Nephron (organoid): Measurements from ENCODE around the gene PTPN21.

Experiments
- H3K27ac Mint-ChIP-seq, 3 experiments: 2 replicates each; pipeline ENCODE4 v1.8.0; 2020; ENCODE audit warnings: mixed read lengths in 3 of 3, mild to moderate bottlenecking in 2 of 3, moderate library complexity in 1 of 3
- H3K27me3 Mint-ChIP-seq: 2 replicates; pipeline ENCODE4 v1.8.0; 2021; ENCODE audit warnings: low read depth, mild to moderate bottlenecking, moderate library complexity, mixed read lengths
- H3K36me3 Mint-ChIP-seq: 2 replicates; pipeline ENCODE4 v1.8.0; 2020; ENCODE audit warnings: low read depth, mixed read lengths
- H3K4me1 Mint-ChIP-seq: 2 replicates; pipeline ENCODE4 v1.8.0; 2020; ENCODE audit warnings: mixed read lengths
- H3K4me3 Mint-ChIP-seq, 3 experiments: 2 replicates each; pipeline ENCODE4 v1.8.0; 2020; ENCODE audit warnings: mild to moderate bottlenecking in 3 of 3, mixed read lengths in 3 of 3, moderate library complexity in 2 of 3
- H3K9me3 Mint-ChIP-seq: 2 replicates; pipeline ENCODE4 v1.8.0; 2020; ENCODE audit warnings: mixed read lengths
- TF ChIP-seq, protein P1 (sequence below), 3 experiments: fragments of 200-600 bp; sonication (generic); IDR thresholded peaks; one replicate each; pipeline ENCODE4 v1.5.0; 2021; ENCODE audit warnings: antibody characterized with exemption in 3 of 3; ENCODE audit not compliant: unreplicated experiment in 3 of 3

The PTPN21 gene

DNA sequence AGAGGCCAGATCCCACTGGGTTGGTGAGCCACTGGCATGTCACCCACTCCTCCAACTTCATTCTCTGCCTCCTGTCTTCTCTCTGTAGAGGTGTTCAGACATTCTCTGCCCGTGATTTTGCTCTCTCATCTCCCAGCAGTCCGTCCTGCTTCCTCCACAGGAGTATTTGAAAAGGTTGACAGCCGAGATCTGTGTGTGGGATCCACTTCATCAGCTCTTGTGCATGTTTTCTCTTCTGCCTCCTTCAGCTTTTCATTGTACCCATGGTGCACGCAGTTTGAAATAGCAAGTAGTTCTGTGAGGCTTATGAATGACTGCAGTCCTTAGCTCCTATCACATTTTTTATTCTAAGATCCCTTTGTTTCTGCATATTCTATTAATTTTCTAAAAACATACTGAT lies 42.8 kb upstream of the PTPN21 start:
- Mint-ChIP-seq H3K27me3 (no peaks in the 10 kb centered on the region), H3K27ac (peak overlapping the region in 1 of 3 experiments; percentile 18), H3K4me3 (no peak overlapping the region), H3K36me3 (peaks cover 84% of the 10 kb centered on the region), H3K4me1 (no peaks in the 10 kb centered on the region), H3K9me3 (no peaks in the 10 kb centered on the region)
- TF ChIP-seq, protein P1, sequence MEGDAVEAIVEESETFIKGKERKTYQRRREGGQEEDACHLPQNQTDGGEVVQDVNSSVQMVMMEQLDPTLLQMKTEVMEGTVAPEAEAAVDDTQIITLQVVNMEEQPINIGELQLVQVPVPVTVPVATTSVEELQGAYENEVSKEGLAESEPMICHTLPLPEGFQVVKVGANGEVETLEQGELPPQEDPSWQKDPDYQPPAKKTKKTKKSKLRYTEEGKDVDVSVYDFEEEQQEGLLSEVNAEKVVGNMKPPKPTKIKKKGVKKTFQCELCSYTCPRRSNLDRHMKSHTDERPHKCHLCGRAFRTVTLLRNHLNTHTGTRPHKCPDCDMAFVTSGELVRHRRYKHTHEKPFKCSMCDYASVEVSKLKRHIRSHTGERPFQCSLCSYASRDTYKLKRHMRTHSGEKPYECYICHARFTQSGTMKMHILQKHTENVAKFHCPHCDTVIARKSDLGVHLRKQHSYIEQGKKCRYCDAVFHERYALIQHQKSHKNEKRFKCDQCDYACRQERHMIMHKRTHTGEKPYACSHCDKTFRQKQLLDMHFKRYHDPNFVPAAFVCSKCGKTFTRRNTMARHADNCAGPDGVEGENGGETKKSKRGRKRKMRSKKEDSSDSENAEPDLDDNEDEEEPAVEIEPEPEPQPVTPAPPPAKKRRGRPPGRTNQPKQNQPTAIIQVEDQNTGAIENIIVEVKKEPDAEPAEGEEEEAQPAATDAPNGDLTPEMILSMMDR (IDR thresholded peaks at IDR 0.05; ENCODE audit: unreplicated experiment in 3 of 3): no peak

DNA sequence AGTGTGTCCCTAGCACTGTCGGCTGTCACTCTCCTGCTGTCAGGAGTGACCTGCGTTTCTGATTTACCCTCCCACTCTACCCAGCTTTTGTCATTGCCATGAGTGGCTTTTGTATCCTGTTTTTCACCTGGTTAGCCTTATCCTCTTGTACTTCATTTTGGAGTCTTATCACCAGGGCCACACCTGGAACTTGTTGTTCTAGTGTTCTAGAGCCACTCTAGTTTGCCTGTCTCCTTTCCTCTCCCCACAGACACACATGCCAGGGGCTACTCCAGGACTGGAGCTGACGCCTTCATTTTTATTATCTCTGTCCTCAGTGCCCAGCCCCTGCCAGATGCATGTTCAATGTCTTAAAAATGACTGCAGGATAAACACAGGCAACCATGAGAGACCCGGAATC lies 42.2 kb upstream of the PTPN21 start:
- H3K4me3 Mint-ChIP-seq: no peak overlapping the region

DNA sequence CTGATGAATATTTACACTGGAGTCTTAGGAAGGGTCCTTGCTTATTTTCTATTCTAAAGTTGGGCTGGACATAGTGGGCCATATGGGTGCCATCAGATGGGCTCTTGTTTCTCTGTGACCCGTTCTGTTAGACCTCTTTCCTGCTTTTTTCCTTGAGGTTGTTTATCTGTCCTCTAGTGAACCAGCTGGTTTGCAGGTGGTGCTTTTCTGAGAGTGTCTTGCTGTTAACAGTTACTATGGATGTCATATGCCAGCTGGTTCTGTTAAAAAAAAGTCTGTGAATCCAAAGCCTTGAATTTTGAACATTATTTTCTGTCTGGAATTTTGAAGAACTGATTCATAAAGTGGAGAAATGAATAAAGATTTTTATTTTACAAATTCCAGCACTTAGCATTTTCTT lies 37.2 kb upstream of the PTPN21 start:
- Mint-ChIP-seq H3K4me3 (no peak overlapping the region), H3K27ac (peak overlapping the region in 2 of 3 experiments; percentile 40 to 74), H3K9me3 (no peaks in the 10 kb centered on the region), H3K27me3 (no peaks in the 10 kb centered on the region), H3K36me3 (peaks cover 83% of the 10 kb centered on the region), H3K4me1 (no peaks in the 10 kb centered on the region)
- TF ChIP-seq, protein P1 (IDR thresholded peaks at IDR 0.05; ENCODE audit: unreplicated experiment in 3 of 3): no peak

More for the DNA sequence above, 42.2 kb upstream of the PTPN21 start:
- Mint-ChIP-seq H3K4me1 (no peaks in the 10 kb centered on the region), H3K9me3 (no peaks in the 10 kb centered on the region), H3K27ac (no peak overlapping the region), H3K36me3 (peaks cover 82% of the 10 kb centered on the region), H3K27me3 (no peaks in the 10 kb centered on the region)
- TF ChIP-seq, protein P1 (IDR thresholded peaks at IDR 0.05; ENCODE audit: unreplicated experiment in 3 of 3): no peak

DNA sequence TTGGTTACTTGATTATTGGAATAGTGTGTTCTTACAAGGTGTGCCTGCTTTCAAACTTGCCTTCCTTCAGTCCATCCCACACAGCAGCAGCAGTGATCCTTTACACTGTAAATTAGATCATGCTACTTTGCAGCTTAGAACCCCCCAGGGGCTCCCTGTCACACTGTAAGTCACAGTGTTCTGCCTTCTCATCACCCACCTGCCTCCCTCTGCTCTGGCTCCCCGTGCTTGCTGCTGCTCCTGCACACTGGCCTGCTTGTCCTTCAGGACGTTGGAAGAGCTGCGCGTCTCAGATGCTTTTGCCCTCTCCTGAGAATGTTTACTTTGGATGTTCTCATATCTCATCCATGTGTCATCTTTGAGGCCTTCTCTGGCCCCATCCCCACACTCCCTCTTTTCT lies 35.4 kb upstream of the PTPN21 start:
- Mint-ChIP-seq H3K27me3 (no peaks in the 10 kb centered on the region), H3K4me3 (no peak overlapping the region), H3K36me3 (peaks cover 87% of the 10 kb centered on the region), H3K4me1 (no peaks in the 10 kb centered on the region), H3K27ac (peak overlapping the region in 2 of 3 experiments; percentile 9 to 13), H3K9me3 (peaks cover 3% of the 10 kb centered on the region)
- TF ChIP-seq, protein P1 (IDR thresholded peaks at IDR 0.05; ENCODE audit: unreplicated experiment in 3 of 3): no peak

DNA sequence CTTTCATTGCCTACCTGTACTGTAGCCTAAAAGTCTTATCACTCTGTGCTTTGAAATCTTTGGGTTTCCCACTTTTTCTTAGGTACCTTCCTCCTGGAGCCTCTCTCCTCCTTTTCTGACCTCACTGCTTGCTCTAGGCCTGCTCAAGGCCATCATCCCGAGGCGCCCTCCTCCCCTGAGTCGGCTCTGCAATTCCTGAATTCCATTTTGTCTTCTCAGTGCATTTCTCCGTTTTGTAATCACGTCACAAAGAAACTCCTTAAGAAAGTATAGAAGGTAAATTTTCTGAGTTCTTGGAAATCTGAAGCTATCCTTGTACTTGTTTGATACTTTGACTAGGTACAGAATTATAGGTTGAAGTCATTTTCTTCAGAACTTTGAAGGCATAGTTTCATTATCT lies 33.3 kb upstream of the PTPN21 start:
- TF ChIP-seq, protein P1 (IDR thresholded peaks at IDR 0.05; ENCODE audit: unreplicated experiment in 3 of 3): no peak
- Mint-ChIP-seq H3K4me1 (no peaks in the 10 kb centered on the region), H3K36me3 (peaks cover 85% of the 10 kb centered on the region), H3K9me3 (peaks cover 3% of the 10 kb centered on the region), H3K4me3 (no peak overlapping the region), H3K27ac (no peak overlapping the region), H3K27me3 (no peaks in the 10 kb centered on the region)

DNA sequence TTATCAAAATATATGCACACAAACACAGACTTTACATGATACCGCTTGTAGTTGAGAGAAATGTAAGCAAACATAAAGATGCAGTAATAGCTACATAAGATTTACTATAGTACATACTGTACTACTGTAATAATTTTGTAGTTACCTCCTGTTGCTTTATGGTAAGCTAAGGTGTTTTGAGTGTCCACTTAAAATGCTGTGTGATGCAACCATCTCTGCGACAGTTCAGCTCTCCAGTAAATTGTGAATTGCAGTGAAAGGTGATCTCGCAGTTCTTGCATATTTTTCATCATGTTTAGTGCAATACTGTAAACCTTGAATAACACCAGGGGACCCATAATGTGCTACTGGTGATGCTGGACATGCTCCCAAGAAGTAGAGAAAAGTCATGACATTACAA lies 29.6 kb upstream of the PTPN21 start:
- Mint-ChIP-seq H3K4me1 (no peaks in the 10 kb centered on the region), H3K36me3 (peaks cover 78% of the 10 kb centered on the region), H3K9me3 (peaks cover 3% of the 10 kb centered on the region), H3K27ac (no peak overlapping the region), H3K27me3 (no peaks in the 10 kb centered on the region), H3K4me3 (no peak overlapping the region)
- TF ChIP-seq, protein P1 (IDR thresholded peaks at IDR 0.05; ENCODE audit: unreplicated experiment in 3 of 3): no peak
